ENCODE results near the gene TNNT1.

DNA sequence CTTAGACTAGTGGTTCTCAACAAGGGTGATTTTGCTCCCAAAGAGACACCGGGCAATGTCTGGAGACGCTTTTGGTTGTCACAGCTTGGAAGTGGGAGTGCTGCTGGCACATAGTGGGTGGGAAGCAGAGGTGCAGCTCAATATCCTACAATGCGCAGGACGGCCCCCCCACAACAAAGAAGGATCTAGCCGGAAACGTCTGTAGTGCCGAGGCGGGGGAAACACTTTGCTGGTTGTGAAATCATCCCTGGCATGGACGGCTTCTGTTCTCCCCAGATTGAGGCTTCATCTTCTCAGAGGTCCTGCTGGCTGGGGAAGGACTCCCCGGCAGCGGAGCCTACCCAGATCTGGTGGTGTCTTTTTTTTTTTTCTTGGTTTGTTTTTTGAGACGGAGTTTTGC is 44.5 kb upstream of the TNNT1 start:
- TF ChIP-seq, protein P1, sequence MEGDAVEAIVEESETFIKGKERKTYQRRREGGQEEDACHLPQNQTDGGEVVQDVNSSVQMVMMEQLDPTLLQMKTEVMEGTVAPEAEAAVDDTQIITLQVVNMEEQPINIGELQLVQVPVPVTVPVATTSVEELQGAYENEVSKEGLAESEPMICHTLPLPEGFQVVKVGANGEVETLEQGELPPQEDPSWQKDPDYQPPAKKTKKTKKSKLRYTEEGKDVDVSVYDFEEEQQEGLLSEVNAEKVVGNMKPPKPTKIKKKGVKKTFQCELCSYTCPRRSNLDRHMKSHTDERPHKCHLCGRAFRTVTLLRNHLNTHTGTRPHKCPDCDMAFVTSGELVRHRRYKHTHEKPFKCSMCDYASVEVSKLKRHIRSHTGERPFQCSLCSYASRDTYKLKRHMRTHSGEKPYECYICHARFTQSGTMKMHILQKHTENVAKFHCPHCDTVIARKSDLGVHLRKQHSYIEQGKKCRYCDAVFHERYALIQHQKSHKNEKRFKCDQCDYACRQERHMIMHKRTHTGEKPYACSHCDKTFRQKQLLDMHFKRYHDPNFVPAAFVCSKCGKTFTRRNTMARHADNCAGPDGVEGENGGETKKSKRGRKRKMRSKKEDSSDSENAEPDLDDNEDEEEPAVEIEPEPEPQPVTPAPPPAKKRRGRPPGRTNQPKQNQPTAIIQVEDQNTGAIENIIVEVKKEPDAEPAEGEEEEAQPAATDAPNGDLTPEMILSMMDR (IDR thresholded peaks at IDR 0.05; ENCODE audit: insufficient read depth, low read length, poor library complexity, severe bottlenecking) = no peak
- TF ChIP-seq EZH2phosphoT487 (conservative IDR thresholded peaks at IDR 0.05; ENCODE audit: low read length) = no peak
